ELF-1 (cell line): ENCODE results near the gene ME3.
"Not testable (repeated sequence)": the region's sequence is repeated elsewhere in the genome, so short reads cannot be mapped to it uniquely, and the experiment has no call there.

Experiments
- DNase-seq: peaks from one replicate; pipeline ENCODE4 v3.0.0-alpha.2; 2016; ENCODE audit warnings: low read depth, low spot score

ME3 gene

GRCh38 chr11:86621854-86622253, 50.6 kb downstream of the ME3 start:
- DNase-seq: no peak

DNA sequence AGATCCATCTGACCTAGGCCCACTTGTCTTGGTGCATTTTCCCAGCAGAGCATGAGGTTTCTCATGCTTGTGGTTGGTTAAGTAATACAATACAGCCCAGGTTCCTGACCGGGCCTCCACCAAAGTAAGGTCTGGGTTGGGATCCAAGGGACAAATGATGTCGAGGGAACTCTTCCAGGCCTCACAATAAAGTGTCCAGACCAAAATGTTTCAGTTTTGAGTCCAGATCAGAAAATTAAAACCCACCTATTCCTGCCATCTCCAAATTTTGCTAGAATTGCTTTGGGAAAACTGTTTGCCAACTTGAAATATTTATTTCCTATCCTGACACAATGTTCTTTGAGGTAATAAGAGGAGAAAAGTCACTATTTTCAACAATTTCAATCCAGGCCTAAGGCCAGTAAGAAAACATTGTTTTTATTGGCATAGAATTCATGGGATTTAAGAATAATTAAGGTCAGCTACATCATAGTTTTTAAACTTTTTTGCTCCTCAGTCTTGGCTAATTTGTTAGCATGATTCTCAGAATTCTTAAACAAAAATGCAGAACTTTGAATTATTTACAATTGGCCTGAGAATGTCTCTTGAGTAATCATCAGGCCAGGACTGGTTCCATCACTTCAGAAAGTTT, 51.4 kb downstream of the ME3 start:
- no peak for DNase-seq

GRCh38 chr11:86619428-86619827, 53.0 kb downstream of the ME3 start:
- DNase-seq: not testable (repeated sequence)

DNA sequence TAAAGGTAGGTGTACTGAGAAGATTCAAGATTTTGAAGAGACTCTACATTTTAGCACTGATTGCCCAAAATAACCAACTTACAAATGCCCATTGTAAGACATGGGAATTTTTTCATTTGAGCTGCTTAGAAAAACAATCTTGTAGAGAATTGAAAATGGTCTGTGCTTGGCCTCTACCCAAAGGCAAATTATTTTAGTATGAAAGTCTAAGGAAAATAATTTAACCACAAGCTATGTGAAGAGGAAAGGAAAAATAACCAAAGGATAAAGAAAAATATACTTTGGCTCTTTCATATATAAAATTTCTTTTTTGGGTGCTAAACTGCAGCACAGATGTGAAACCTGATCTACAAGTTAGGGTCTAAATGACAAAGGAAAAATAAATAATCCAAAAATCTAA, 54.9 kb downstream of the ME3 start:
- DNase-seq: no peak

GRCh38 chr11:86615487-86615886, 56.9 kb downstream of the ME3 start:
- DNase-seq: no peak

DNA sequence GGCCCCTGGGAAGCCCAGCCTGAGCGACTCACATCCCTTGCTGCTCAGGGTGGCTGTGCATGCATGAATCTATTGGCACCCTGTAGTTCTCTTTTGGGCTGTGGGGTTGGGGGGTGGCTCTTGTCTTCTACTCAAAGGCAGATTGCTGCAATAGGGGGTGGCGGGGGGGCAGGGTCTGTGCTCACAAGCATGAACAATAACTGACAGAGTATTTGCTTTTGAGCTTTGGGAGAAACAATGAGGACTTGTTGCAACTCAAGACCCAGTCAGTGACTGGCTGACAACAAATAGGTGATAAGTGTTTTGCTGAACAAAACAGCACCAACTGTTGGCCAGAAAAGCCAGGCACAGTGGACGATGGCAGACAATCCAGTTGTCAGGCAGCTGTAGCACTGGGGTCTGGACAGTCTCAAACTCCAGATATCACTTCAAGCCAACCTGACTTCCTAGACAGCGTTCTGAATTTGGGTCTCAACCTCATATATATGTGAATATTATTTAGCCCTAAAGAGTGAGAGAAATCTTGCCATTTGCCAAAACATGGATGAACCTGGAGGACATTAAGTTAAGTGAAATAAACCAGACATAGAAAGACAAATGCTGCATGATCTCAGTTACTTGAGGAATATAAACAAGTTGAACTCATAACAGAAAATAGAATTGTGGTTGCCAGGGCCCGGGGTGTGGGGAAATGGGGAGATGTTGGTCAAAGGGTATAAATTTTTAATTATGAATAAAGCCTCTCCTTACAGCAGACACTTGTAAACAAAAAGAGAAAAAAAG, 61.7 kb downstream of the ME3 start:
- peak; percentile 62 for DNase-seq

- DNase-seq: peak; percentile 65
Observed at GRCh38 chr11:86608251-86608799, 64.1 kb downstream of the ME3 start.

DNA sequence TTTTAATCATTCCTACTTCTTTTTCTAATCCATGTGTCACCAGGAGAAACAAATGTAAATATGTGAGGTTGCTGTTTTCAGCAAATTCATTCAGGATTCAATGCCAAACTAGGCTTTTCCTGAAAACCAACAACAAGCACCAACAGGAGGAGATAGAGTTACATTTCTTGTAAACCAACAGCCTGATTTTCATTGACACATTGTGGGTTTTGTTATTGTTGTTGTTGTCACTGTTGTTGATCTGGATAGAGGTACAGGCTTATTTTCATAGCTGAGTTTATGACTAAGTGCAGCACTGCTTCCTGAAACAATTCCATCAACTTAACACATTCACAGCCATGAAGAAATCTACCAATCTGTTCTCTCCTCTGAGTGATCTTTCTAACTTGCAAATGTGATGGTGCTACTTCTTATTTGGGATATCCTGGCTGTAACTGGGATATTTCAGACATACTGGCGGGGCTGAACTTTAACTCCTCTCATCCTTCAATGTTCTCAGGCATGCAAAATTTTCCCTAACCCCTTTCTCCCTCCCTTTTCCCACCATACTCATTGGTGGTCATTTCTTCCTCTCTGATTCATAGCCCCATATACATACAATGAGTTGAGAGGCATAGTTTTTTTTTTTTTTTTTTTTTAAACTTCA, 65.5 kb downstream of the ME3 start:
- no peak for DNase-seq

- no peak for DNase-seq
Observed at GRCh38 chr11:86606270-86606835, 66.1 kb downstream of the ME3 start.

DNA sequence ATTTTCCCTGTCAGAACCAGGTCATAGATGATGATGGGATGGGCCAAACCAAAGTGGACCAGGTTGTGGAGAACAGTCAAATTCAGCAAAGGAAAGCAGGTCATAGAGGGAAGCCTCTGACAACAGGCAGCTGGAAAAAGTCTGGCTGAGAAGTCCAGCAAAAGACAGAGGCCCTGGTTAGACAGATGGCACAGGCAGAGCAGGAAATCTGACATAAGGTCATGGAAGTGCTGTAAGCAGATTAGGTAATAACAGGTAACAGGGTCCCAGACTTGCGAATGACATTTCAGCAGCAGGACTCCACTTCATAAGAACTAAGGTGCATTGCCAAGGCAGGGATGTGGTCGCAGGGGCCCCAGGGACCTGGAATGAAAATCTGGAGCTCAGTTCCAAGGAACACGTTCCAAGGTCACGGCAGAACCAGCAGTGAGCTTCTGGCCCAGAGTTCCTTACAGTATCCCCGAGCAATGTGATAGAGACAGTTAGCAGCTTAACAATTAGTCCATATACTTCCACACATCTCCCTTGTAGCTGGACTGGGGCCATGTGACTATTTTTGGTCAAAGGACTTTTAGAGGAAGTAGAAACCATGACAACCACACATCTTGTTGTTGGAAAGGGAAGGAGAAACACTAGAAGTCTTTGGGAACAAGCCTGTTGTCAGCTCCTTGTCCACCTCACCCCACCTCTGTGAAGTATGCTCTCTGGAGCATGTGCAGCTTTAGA, 75.4 kb downstream of the ME3 start:
- no peak for DNase-seq

DNA sequence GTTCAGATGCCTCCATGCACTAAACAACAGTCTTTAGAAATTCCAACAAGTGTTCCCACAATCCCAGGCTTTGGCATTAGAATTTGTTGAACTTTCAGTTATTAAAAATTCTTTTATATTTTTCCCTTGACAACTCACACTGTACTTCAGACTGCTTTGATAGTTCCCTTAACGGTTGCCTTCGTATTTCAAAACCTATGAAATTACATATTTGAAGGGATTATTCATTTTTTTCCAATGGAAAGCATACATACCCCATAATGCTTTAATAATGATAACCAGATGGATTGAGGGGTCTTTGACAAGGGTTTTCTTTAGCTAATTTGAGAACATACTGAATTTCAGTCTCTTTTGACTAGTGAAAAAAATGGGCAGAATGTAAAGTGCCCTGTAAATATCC, 76.5 kb downstream of the ME3 start:
- DNase-seq: no peak

- DNase-seq: no peak
Observed at GRCh38 chr11:86595451-86595850, 77.0 kb downstream of the ME3 start.

DNA sequence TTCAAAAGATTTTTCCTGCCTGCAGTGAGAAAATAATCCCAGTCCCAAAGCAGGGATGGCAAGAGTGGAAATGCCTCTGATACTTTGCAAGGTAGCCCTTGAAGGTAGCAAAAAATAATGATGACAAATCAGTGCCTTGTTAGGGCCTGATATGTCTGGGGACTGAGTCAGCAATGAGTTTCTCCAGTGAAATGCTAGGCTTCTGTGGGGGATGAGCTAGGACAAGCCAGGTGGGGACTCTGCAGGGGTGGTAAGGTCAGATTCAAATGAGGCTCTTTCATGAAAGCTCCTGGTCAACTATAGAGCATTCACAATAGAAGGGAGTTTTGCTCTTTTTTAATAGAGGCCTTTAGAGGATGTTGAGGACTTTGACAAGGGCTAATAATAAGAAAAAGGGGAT, 77.7 kb downstream of the ME3 start:
- no peak for DNase-seq

DNA sequence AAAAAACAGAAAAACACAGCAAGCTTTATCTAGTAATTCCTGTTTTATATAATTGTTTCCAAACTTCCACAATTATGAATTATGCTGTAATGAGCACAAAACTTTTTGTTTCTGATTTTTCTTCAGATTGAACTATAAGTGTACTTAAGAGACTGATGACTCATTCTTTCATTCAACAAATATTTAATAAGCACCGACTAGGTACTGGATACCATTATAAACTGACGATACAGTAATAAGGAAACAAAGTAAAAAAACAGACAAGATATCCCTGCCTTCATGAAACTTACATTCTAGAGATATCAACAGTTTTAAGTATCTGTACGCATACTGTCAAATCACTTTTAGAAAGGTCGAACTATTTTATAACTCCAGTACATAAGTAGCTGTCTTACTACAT, 78.6 kb downstream of the ME3 start:
- no peak for DNase-seq

DNA sequence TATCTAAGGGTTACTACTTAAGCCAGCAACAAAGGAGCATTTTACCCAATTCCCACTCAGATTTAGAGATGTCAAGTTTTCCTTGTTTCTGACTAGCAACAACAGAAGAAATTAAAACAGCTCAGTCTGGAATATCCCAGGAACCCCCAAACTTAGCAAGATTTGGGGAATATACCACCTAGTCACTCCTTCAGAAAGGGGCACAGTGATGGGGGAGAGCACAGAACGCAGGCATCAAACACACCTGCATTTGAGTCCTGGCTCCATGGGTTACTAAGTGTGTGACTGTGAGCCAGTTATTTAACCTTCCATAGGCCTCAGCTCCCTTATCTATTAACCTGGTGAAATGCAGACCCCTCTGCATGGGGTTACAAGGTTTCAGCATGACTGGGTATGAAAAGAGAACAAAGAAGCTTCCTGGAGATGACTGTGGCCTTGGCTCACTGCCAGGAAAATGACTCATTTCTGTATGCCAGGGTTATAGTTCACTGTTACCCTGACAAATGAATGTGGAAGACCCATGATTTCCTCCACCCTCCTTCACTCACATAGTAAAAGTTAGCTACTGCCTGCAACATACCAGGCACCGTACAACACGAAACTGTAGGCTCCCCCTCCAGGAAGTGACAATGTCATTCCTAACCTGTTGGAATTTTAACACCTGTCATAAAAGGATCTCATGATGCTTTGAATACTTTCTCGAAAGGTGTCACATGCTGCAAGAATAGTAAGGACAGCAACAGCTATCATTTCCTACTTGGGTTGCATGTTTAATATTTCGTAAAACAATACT, 79.6 kb downstream of the ME3 start:
- peak; percentile 23 for DNase-seq

DNA sequence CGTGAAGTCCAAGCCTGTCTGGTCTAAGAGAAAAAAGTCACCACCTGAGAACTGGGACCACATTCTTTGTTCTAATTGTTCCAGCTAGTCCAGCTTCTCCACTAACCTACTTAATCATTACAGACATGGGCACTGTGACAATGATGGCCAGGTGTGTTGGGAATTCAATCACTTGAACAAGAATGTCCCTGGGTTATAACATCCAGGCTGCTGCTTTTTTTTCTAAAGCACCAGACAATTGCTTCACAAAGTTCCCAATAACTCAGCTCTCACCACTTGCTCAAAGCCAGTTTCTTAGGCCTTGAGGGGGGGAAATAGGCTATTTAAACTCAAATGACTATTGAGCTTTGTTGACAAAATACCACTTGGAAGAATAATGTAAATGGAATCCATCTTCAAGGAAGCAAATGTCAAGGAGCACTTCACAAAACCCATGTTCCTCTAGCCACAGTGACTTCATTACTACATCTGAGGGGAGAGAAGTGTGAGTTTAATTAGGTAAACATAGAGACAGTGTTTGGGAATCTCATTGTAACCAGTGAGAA, 80.3 kb downstream of the ME3 start:
- peak; percentile 63 for DNase-seq

- no peak for DNase-seq
Observed at GRCh38 chr11:86591631-86592030, 80.8 kb downstream of the ME3 start.

GRCh38 chr11:86589856-86590589, 82.4 kb downstream of the ME3 start:
- DNase-seq: no peak

- no peak for DNase-seq
Observed at GRCh38 chr11:86589204-86589603, 83.2 kb downstream of the ME3 start.

DNA sequence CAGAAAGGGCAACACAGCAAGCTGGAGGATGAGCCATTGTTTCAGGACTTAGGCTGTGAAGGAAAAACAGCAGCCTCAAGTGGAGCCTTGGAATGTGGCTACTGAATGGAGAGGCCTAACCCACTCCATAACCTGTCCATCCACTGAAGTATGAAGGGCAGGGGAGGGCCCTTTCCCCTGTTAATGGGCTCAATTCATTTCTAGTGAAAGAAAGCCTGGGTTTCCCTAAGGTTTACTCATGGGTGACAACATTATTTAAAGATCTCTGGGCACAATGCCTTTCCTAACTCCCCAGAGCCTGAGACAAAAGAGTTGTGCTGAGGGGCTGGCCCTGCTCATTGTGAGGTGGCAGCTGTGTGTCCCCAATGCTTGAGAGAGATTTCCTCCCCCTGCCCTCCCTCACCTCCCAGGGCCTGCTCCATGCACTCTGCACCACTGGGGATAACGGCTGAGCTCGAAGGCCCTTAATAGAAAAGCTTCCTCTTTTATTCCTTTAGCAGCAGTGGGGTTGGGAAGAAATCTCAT, 83.8 kb downstream of the ME3 start:
- peak; percentile 52 for DNase-seq
